ENCODE measurements around the gene BPGM.
"Not testable (repeated sequence)": the region's sequence is repeated elsewhere in the genome, so short reads cannot be mapped to it uniquely, and the experiment has no call there.

The BPGM gene

GRCh38 chr7:134684165-134684564 is 37.5 kb downstream of the BPGM start:
- Histone ChIP-seq H3K9me3 (no peaks in the 10 kb centered on the region), H3K36me3 (no peaks in the 10 kb centered on the region), H3K27me3 (no peaks in the 10 kb centered on the region), H3K4me3 (ENCODE audit: low read depth, low read length) (no peak overlapping the region), H3K4me1 (no peaks in the 10 kb centered on the region)
- no peak for DNase-seq
- TF ChIP-seq, protein P1, sequence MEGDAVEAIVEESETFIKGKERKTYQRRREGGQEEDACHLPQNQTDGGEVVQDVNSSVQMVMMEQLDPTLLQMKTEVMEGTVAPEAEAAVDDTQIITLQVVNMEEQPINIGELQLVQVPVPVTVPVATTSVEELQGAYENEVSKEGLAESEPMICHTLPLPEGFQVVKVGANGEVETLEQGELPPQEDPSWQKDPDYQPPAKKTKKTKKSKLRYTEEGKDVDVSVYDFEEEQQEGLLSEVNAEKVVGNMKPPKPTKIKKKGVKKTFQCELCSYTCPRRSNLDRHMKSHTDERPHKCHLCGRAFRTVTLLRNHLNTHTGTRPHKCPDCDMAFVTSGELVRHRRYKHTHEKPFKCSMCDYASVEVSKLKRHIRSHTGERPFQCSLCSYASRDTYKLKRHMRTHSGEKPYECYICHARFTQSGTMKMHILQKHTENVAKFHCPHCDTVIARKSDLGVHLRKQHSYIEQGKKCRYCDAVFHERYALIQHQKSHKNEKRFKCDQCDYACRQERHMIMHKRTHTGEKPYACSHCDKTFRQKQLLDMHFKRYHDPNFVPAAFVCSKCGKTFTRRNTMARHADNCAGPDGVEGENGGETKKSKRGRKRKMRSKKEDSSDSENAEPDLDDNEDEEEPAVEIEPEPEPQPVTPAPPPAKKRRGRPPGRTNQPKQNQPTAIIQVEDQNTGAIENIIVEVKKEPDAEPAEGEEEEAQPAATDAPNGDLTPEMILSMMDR (IDR thresholded peaks at IDR 0.05; ENCODE audit: low read depth, low read length): no peak

DNA sequence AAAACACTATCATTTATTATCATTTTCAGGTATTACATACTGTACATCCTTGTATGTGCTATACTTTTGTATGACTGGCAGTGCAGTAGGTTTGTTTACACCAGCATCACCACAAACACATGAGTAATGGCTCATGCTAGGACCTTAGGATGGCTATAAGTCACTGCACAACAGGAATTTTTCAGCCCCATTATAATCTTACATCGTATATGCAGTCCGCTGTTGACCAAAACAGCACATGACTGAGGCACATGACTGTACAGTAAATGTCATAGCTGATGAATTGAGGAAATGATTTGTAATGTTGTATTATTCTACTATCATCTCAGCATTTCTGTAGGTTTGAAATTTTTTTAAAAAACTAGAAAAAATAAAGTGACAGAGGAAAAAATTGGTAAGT is 38.6 kb downstream of the BPGM start:
- no peak for DNase-seq
- Histone ChIP-seq H3K36me3 (no peaks in the 10 kb centered on the region), H3K27me3 (peaks cover under 1% of the 10 kb centered on the region; the same call in 1 of the 2 replicates), H3K4me3 (ENCODE audit: low read depth, low read length) (no peak overlapping the region), H3K4me1 (no peaks in the 10 kb centered on the region), H3K9me3 (no peaks in the 10 kb centered on the region)
- TF ChIP-seq, protein P1 (IDR thresholded peaks at IDR 0.05; ENCODE audit: low read depth, low read length): no peak

GRCh38 chr7:134686786-134687185 is 40.1 kb downstream of the BPGM start:
- Histone ChIP-seq H3K27me3 (peaks cover 9% of the 10 kb centered on the region; the same call in 1 of the 2 replicates), H3K4me1 (no peaks in the 10 kb centered on the region), H3K4me3 (ENCODE audit: low read depth, low read length) (no peak overlapping the region), H3K36me3 (no peaks in the 10 kb centered on the region), H3K9me3 (no peaks in the 10 kb centered on the region)
- TF ChIP-seq, protein P1 (IDR thresholded peaks at IDR 0.05; ENCODE audit: low read depth, low read length): peak; percentile 18; the same call in 1 of the 2 replicates
- DNase-seq: no peak

- H3K36me3 ChIP-seq; H3K27me3 ChIP-seq; H3K4me3 ChIP-seq (ENCODE audit: low read depth, low read length); H3K4me1 ChIP-seq; H3K9me3 ChIP-seq; DNase-seq: not testable (repeated sequence)
Observed at GRCh38 chr7:134689550-134689949, 42.9 kb downstream of the BPGM start.

- TF ChIP-seq, protein P1 (IDR thresholded peaks at IDR 0.05; ENCODE audit: low read depth, low read length): peak; percentile 40
- Histone ChIP-seq H3K27me3 (peaks cover 9% of the 10 kb centered on the region; the same call in 1 of the 2 replicates), H3K36me3 (no peaks in the 10 kb centered on the region), H3K4me1 (no peaks in the 10 kb centered on the region), H3K9me3 (no peaks in the 10 kb centered on the region), H3K4me3 (ENCODE audit: low read depth, low read length) (no peak overlapping the region; the same call in 1 of the 2 replicates)
- DNase-seq: no peak
Observed at GRCh38 chr7:134690016-134690415, 43.4 kb downstream of the BPGM start.

- Histone ChIP-seq H3K4me1 (no peaks in the 10 kb centered on the region), H3K4me3 (ENCODE audit: low read depth, low read length) (no peak overlapping the region), H3K9me3 (no peaks in the 10 kb centered on the region), H3K27me3 (peaks cover 9% of the 10 kb centered on the region; the same call in 1 of the 2 replicates), H3K36me3 (no peaks in the 10 kb centered on the region)
- DNase-seq: no peak
- TF ChIP-seq, protein P1 (IDR thresholded peaks at IDR 0.05; ENCODE audit: low read depth, low read length): no peak
Observed at GRCh38 chr7:134690614-134691504, 44.2 kb downstream of the BPGM start.

All from BE2C (cell line).